GM23338 (cell line): ENCODE measurements around the gene DHX30.

Experiments used
- CREB1 ChIP-seq: fragments of 250-450 bp; sonication (Bioruptor Pico); IDR thresholded peaks from 2 replicates; pipeline ENCODE4 v1.5.0; 2020; ENCODE audit warnings: low read depth, mild to moderate bottlenecking, moderate library complexity
- EZH2 ChIP-seq: fragments of 200-600 bp; sonication (generic); IDR thresholded peaks from one replicate; pipeline ENCODE4 v1.8.0; 2017; ENCODE audit warnings: antibody characterized with exemption, mild to moderate bottlenecking, low read depth; ENCODE audit not compliant: unreplicated experiment
- EZH2phosphoT487 ChIP-seq: fragments of 200-600 bp; sonication (generic); IDR thresholded peaks from one replicate; pipeline ENCODE4 v1.8.1; 2018; ENCODE audit warnings: antibody characterized with exemption; ENCODE audit not compliant: unreplicated experiment
- JUNB ChIP-seq: IDR thresholded peaks from one replicate; pipeline ENCODE4 v1.6.1; 2016; ENCODE audit warnings: antibody characterized with exemption; ENCODE audit not compliant: unreplicated experiment
- NANOG ChIP-seq: IDR thresholded peaks from 2 replicates; pipeline ENCODE4 v1.6.1; 2016; ENCODE audit warnings: antibody characterized with exemption, borderline replicate concordance
- POLR2AphosphoS5 ChIP-seq: IDR thresholded peaks from 2 replicates; pipeline ENCODE4 v1.6.1; 2016; ENCODE audit warnings: antibody characterized with exemption, low read depth
- ZNF114 ChIP-seq: fragments of 250-450 bp; sonication (Bioruptor Pico); IDR thresholded peaks from 2 replicates; pipeline ENCODE4 v1.5.0; 2020; ENCODE audit warnings: mild to moderate bottlenecking, moderate library complexity
- ZNF331 ChIP-seq: fragments of 250-450 bp; sonication (Bioruptor Pico); IDR thresholded peaks from 2 replicates; pipeline ENCODE4 v1.5.0; 2020; ENCODE audit warnings: low read depth, mild to moderate bottlenecking, moderate library complexity
- TF ChIP-seq, protein P1 (sequence below), 2 experiments: fragments of 200-600 bp in 1 of 2; sonication (generic) in 1 of 2; conservative IDR thresholded peaks; 2 replicates each; pipeline versions ENCODE4 v1.5.1 to v1.6.1; 2016 to 2017; ENCODE audit warnings: antibody characterized with exemption in 2 of 2, low read depth in 2 of 2, mild to moderate bottlenecking in 2 of 2, moderate library complexity in 1 of 2
- TF ChIP-seq, protein P2 (sequence below): IDR thresholded peaks from one replicate; pipeline ENCODE4 v1.6.1; 2018; ENCODE audit warnings: antibody characterized with exemption; ENCODE audit not compliant: unreplicated experiment

DNA sequence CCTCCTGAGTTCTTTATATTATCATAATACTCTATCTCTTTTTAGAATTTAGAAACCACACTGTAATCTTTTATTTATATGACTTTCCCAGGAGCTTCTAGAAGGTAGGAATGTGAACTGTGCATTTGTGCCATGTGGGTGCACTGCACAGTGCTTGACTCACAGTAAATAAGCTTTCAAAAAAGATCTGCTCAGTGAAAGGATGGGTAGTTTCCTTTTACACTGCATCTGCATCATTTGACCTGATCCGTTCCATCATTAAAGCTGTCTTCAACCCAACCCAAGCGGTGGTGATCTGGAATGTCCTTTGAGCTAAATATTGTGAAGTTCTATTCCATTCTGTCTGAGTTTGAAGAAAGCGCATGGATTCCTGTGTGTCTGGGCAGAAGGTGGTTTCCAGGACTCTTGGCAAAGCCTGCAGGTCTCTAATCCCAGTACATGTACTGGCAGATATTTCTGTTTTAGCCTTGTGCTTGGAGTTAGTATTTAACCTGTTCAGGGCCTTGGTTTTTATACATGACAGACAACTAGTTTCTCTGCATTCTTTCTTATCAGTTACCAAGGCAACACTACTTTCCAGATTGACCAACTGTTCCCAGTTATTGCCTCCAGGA is 96.7 kb downstream of the DHX30 start:
- TF ChIP-seq, protein P1, sequence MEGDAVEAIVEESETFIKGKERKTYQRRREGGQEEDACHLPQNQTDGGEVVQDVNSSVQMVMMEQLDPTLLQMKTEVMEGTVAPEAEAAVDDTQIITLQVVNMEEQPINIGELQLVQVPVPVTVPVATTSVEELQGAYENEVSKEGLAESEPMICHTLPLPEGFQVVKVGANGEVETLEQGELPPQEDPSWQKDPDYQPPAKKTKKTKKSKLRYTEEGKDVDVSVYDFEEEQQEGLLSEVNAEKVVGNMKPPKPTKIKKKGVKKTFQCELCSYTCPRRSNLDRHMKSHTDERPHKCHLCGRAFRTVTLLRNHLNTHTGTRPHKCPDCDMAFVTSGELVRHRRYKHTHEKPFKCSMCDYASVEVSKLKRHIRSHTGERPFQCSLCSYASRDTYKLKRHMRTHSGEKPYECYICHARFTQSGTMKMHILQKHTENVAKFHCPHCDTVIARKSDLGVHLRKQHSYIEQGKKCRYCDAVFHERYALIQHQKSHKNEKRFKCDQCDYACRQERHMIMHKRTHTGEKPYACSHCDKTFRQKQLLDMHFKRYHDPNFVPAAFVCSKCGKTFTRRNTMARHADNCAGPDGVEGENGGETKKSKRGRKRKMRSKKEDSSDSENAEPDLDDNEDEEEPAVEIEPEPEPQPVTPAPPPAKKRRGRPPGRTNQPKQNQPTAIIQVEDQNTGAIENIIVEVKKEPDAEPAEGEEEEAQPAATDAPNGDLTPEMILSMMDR (conservative IDR thresholded peaks at IDR 0.05; ENCODE audit: low read depth in 2 of 2) = no peak
- TF ChIP-seq EZH2 = no peak
- TF ChIP-seq EZH2phosphoT487 = no peak
- TF ChIP-seq ZNF114 (CRISPR knock-in tag) = no peak
- TF ChIP-seq, protein P2, sequence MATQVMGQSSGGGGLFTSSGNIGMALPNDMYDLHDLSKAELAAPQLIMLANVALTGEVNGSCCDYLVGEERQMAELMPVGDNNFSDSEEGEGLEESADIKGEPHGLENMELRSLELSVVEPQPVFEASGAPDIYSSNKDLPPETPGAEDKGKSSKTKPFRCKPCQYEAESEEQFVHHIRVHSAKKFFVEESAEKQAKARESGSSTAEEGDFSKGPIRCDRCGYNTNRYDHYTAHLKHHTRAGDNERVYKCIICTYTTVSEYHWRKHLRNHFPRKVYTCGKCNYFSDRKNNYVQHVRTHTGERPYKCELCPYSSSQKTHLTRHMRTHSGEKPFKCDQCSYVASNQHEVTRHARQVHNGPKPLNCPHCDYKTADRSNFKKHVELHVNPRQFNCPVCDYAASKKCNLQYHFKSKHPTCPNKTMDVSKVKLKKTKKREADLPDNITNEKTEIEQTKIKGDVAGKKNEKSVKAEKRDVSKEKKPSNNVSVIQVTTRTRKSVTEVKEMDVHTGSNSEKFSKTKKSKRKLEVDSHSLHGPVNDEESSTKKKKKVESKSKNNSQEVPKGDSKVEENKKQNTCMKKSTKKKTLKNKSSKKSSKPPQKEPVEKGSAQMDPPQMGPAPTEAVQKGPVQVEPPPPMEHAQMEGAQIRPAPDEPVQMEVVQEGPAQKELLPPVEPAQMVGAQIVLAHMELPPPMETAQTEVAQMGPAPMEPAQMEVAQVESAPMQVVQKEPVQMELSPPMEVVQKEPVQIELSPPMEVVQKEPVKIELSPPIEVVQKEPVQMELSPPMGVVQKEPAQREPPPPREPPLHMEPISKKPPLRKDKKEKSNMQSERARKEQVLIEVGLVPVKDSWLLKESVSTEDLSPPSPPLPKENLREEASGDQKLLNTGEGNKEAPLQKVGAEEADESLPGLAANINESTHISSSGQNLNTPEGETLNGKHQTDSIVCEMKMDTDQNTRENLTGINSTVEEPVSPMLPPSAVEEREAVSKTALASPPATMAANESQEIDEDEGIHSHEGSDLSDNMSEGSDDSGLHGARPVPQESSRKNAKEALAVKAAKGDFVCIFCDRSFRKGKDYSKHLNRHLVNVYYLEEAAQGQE = no peak
- TF ChIP-seq POLR2AphosphoS5 = no peak
- TF ChIP-seq JUNB = no peak
- no peak for TF ChIP-seq CREB1 (CRISPR knock-in tag)
- TF ChIP-seq ZNF331 (CRISPR knock-in tag) = no peak
- no peak for TF ChIP-seq NANOG
